HG02610 (cell line): ENCODE results near the gene DYNC1I1.

ENCODE experiments used
- ATAC-seq: cut with Tn5 transposase; IDR thresholded peaks from one replicate; pipeline ENCODE4 v1.9.1; 2021; ENCODE audit warnings: mild to moderate bottlenecking, moderate library complexity; ENCODE audit not compliant: unreplicated experiment

DYNC1I1 gene

DNA sequence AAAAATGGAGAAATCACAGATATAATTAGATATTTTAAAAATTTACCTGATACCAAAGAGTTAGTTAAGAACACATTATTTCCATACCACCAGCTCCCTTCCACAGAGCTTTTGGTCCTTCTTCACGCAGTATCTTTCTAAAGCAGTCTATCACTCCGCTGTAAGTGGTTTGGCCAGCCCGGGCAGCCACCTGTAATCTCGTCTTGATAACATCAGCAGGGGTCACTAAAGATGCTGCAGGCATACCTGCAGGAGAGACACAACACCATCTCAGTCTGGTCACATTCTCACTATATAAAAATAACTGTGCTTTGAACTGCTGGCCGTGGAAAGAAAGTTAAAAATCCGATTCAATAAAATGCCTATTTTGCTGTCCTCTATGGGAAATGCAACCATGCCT, 349.4 kb downstream of the DYNC1I1 start:
- no peak for ATAC-seq

DNA sequence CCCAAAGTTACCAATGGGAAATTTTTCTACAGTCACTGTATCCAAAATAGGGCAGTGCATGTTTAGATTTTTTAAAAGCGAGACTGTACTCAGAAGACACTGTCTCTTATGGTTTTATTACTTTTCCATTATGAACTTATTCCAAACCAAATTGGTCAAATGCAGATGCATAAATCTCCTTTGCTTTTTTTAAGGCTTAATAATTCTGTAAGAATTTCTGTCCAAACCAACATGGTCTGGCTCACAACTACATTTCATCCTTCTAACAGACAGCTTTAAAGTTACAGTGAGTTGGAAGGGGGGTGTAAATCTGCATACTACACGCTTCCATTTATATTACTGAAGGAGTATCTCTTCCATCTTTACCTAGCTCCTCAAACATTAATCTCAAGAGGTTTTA, 350.4 kb downstream of the DYNC1I1 start:
- no peak for ATAC-seq

DNA sequence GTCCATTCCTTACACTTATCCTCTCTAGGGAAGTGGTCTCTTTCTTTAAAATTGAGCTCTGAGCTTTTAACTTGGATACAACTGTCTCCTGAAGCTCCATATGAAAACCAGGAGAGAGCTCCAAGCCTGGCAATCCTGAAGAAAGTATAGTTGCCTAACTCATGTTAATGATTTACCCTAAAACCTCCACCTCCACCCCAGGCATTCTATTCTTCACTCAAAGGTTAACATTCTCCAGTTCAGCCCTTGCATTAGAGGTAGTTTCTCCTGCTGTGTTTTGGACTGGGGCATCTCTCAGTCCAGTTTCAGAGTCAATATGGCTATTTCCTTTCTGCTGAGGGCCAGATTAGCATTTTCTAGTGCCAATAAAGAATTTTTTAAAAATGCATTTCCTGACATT, 354.0 kb downstream of the DYNC1I1 start:
- ATAC-seq, result no peak

DNA sequence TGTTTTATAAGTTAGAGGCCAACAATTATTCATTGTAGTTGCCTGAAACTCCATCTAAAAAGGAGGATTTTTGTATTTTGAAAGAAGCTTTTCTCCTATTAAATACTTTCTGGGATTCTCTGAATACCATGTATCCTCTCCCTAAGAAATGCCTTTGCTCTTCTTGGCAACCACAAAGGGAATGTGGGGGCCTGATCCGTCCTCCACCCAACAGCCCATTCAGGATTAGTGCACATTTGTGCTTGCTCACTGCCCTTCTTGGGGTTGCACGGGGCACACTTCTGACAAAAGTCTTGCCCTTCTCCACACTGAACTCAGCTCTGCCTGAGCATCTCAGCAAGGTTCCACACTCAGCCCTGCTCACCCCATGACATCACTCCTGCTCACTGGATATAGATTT, 355.4 kb downstream of the DYNC1I1 start:
- ATAC-seq, result no peak

DNA sequence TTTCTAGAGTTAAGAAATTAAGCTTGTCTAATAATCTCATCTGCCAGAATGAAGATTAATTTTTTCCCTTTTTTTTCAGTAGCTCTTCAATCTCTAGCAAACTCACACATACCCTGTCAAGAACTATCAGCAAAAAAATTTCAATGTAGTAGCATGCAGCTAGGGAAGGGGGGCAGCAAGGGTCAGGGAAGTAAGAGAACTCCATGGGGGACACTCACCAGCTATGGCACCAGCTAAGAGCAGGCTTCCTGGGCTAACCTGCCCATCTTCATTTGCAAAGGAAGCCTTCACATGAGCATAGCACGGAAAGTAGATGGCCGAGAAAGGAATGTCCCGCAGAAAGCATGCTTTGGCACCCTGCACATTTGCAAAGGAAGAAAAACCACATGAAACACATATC, 359.2 kb downstream of the DYNC1I1 start:
- ATAC-seq, result no peak

DNA sequence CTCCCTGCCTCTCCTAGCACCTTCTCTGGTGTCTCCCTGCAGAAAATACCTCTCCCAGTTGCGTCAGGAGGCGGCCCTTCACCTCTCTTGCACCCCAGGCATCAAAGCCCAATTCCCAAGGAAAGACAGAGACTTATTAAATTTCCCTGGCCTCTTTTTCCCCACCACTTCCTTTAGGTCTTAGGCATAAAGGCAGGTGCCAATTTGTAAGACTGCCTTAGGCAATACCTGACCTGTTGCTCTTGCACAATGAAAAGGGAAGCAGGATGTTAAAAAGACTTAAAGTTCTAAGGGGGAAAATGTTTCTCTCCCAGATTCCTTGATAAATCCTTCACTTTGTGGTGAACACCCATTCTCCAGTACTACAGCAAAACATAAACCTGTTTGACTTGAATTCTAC, 362.9 kb downstream of the DYNC1I1 start:
- no peak for ATAC-seq

DNA sequence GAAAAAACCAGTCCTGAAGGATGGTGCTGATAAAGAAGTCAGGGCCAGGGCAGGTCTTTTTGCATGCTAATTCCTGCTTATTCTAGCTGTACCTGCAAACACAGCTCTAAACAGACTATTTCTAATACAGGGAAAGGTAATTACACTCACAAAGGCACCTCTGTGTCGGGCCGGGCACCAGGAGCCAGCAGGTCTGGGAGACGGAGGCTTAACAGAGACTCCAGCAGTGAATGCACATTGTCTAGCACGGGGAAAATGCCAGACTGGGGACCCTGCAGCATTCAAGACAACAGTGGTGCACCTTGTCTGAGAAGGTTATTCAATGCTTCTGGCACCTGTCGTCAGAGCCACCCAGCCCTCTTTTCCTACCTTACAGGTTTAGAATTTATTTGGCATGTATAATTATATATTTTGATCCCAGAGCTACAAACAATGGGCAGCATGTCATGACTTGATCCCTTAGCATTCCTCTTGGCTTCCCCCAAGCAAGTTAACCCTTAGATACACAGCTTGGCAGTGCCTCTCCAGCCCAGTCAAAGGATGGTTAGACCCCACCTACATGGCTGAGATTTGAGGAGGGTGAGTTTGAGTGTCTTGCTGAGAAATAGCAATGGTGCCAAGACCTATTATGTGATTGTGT, 364.4 kb downstream of the DYNC1I1 start:
- ATAC-seq, result no peak

DNA sequence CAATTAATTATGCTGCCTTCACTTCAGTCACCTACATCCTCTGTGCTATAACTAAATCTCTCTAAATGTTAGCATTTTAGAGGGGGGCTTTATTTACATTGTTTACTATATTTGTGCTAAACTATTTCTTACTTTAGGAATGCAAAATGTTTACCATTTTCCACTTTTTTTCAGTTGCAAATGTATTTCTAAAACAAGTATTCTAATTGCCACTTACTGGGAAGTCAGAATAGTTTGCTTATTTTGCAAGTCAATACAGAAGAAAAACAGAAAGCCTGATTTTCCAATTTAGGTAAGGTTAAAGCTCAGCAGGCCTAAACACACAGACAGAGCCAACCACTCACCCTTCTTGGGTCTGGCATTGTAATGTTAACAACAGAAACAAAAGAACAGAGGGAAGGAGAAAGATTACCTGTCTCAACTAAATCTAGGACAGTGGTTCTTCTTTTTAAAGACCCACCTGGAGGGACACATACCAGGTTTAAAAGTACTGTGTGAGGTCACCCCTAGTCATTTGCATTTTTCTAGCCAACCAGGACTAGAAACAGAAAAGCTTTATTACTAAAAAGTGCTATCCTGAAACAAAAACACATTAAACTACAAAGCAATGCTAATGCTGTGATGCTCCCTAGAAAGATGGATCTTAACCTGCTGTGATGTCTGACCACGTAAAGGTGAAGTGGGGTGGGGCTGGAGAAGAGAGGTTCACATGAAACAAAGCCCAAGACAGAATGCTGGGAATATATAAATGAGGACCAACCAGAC, 371.3 kb downstream of the DYNC1I1 start:
- ATAC-seq, result no peak

DNA sequence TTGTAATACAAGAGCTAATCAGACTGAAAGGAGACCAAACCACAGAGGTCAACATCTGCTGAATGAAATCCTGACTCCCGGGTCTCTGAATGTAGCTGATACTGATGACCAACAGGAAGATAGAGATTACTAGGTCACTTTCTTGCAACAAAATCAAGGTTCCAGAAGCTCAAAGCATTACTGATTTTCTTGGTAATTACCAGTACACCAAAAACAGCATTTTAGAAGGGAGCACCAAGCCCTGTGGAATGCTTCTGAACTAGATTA, 371.8 kb downstream of the DYNC1I1 start:
- no peak for ATAC-seq
